ENCODE data around the gene CYP4B1.
"Not testable (repeated sequence)": the region's sequence is repeated elsewhere in the genome, so short reads cannot be mapped to it uniquely, and the experiment has no call there.

CYP4B1 gene

GRCh38 chr1:46788634-46789033, 10.2 kb upstream of the CYP4B1 start:
- DNase-seq (ENCODE audit: low read depth, low spot score); H3K4me3 ChIP-seq (ENCODE audit: low read length): not testable (repeated sequence)

- DNase-seq (ENCODE audit: low read depth, low spot score) = no peak
- H3K4me3 ChIP-seq (ENCODE audit: low read length) = no peak overlapping the region
Observed at GRCh38 chr1:46790446-46791101, 8.3 kb upstream of the CYP4B1 start.

- H3K4me3 ChIP-seq (ENCODE audit: low read length) = no peak overlapping the region
Observed at GRCh38 chr1:46793126-46793525, 5.7 kb upstream of the CYP4B1 start.

GRCh38 chr1:46797696-46798470, 963 bp upstream of the CYP4B1 start:
- DNase-seq (ENCODE audit: low read depth, low spot score) = no peak
- no peak overlapping the region for H3K4me3 ChIP-seq (ENCODE audit: low read length)

More at GRCh38 chr1:46793126-46793525, 5.7 kb upstream of the CYP4B1 start:
- DNase-seq (ENCODE audit: low read depth, low spot score) = no peak

- no peak overlapping the region for H3K4me3 ChIP-seq (ENCODE audit: low read length)
- no peak for DNase-seq (ENCODE audit: low read depth, low spot score)
Observed at GRCh38 chr1:46800742-46801141, 1.9 kb downstream of the CYP4B1 start.

GRCh38 chr1:46801323-46802055, 2.6 kb downstream of the CYP4B1 start:
- no peak overlapping the region for H3K4me3 ChIP-seq (ENCODE audit: low read length)
- no peak for DNase-seq (ENCODE audit: low read depth, low spot score)

GRCh38 chr1:46802081-46802480, 3.2 kb downstream of the CYP4B1 start:
- no peak for DNase-seq (ENCODE audit: low read depth, low spot score)
- H3K4me3 ChIP-seq (ENCODE audit: low read length) = no peak overlapping the region

GRCh38 chr1:46802901-46803574, 4.2 kb downstream of the CYP4B1 start:
- H3K4me3 ChIP-seq (ENCODE audit: low read length) = no peak overlapping the region

GRCh38 chr1:46804027-46804889, 5.4 kb downstream of the CYP4B1 start:
- no peak overlapping the region for H3K4me3 ChIP-seq (ENCODE audit: low read length)
- no peak for DNase-seq (ENCODE audit: low read depth, low spot score)

More at GRCh38 chr1:46802901-46803574, 4.2 kb downstream of the CYP4B1 start:
- DNase-seq (ENCODE audit: low read depth, low spot score) = no peak

GRCh38 chr1:46804926-46805325, 6.1 kb downstream of the CYP4B1 start:
- DNase-seq (ENCODE audit: low read depth, low spot score) = no peak
- H3K4me3 ChIP-seq (ENCODE audit: low read length) = no peak overlapping the region

GRCh38 chr1:46805755-46806154, 6.9 kb downstream of the CYP4B1 start:
- no peak for DNase-seq (ENCODE audit: low read depth, low spot score)
- no peak overlapping the region for H3K4me3 ChIP-seq (ENCODE audit: low read length)

- H3K4me3 ChIP-seq (ENCODE audit: low read length) = no peak overlapping the region
- no peak for DNase-seq (ENCODE audit: low read depth, low spot score)
Observed at GRCh38 chr1:46806196-46807020, 7.6 kb downstream of the CYP4B1 start.

GRCh38 chr1:46807046-46807972, 8.5 kb downstream of the CYP4B1 start:
- no peak for DNase-seq (ENCODE audit: low read depth, low spot score)

GRCh38 chr1:46809071-46809470, 10.2 kb downstream of the CYP4B1 start:
- no peak overlapping the region for H3K4me3 ChIP-seq (ENCODE audit: low read length)

More at GRCh38 chr1:46807046-46807972, 8.5 kb downstream of the CYP4B1 start:
- H3K4me3 ChIP-seq (ENCODE audit: low read length) = no peak overlapping the region

GRCh38 chr1:46809904-46810303, 11.1 kb downstream of the CYP4B1 start:
- no peak overlapping the region for H3K4me3 ChIP-seq (ENCODE audit: low read length)
- DNase-seq (ENCODE audit: low read depth, low spot score) = no peak

More at GRCh38 chr1:46809071-46809470, 10.2 kb downstream of the CYP4B1 start:
- no peak for DNase-seq (ENCODE audit: low read depth, low spot score)

GRCh38 chr1:46810596-46810995, 11.8 kb downstream of the CYP4B1 start:
- no peak for DNase-seq (ENCODE audit: low read depth, low spot score)

GRCh38 chr1:46811053-46811452, 12.2 kb downstream of the CYP4B1 start:
- no peak overlapping the region for H3K4me3 ChIP-seq (ENCODE audit: low read length)
- DNase-seq (ENCODE audit: low read depth, low spot score) = no peak

More at GRCh38 chr1:46810596-46810995, 11.8 kb downstream of the CYP4B1 start:
- no peak overlapping the region for H3K4me3 ChIP-seq (ENCODE audit: low read length)

Measured in Jurkat, Clone E6-1 (cell line).